Activated CD8-positive, alpha-beta T cell treated with anti-CD3 and anti-CD28 coated beads for 36 hours (primary cell): ENCODE data around the gene NBPF14. TPM values are rescaled to one million over a fixed set of nuclear protein-coding genes. Genes with fewer than 3 reads are reported as not detected.
"Not testable (repeated sequence)": the region's sequence is repeated elsewhere in the genome, so short reads cannot be mapped to it uniquely, and the experiment has no call there.

Experiments used
- ATAC-seq: fragments of 200-7000 bp; cut with Tn5 transposase; one replicate; pipeline ENCODE4 v1.10.0; 2021; ENCODE audit warnings: mild to moderate bottlenecking, moderate library complexity
- CTCF ChIA-PET: fragments of 350-600 bp; sonication (Branson Sonifier 250); formaldehyde crosslinking; loops from one replicate; lab custom pipeline; 2021; ENCODE audit warnings: antibody characterized with exemption; lab: Charles Lee
- POLR2A ChIA-PET: fragments of 350-600 bp; sonication (Branson Sonifier 250); formaldehyde crosslinking; loops from one replicate; lab custom pipeline; 2021; ENCODE audit warnings: antibody characterized with exemption; lab: Charles Lee
- DNase-seq: peaks from one replicate; pipeline ENCODE4 v3.0.0-alpha.2; 2020
- H3K27ac Mint-ChIP-seq: one replicate; pipeline ENCODE4 v1.8.0; 2021; ENCODE audit warnings: mild to moderate bottlenecking, mixed read lengths
- H3K27me3 Mint-ChIP-seq: one replicate; pipeline ENCODE4 v1.8.0; 2021; ENCODE audit warnings: mixed read lengths
- H3K36me3 Mint-ChIP-seq: one replicate; pipeline ENCODE4 v1.8.0; 2021; ENCODE audit warnings: low read depth, mixed read lengths
- H3K4me1 Mint-ChIP-seq: one replicate; pipeline ENCODE4 v1.8.0; 2021; ENCODE audit warnings: low read depth, mixed read lengths
- H3K4me3 Mint-ChIP-seq: one replicate; pipeline ENCODE4 v1.8.0; 2021; ENCODE audit warnings: mild to moderate bottlenecking, moderate library complexity, mixed read lengths
- H3K9me3 Mint-ChIP-seq: one replicate; pipeline ENCODE4 v1.8.0; 2021; ENCODE audit warnings: mixed read lengths
- intact Hi-C: fragments of 100-400 bp; cut with micrococcal nuclease; formaldehyde crosslinking; loops from one replicate; pipeline ENCODE4 v1.10.0; 2022
- total RNA-seq, 2 experiments: library from RNA; stranded (reverse); gene quantifications; one replicate each; pipeline ENCODE4 v1.2.3, GENCODE V29; 2021

NBPF14 gene
- total RNA-seq = 10 to 100 TPM; 11.5 to 13.2 TPM

GRCh38 chr1:148595911-148596310, at the start of gene NBPF14:
TSS of gene NBPF14 (minus strand) at chr1:148596011. CDS start at chr1:148595717, 294 bp downstream.
- CTCF ChIA-PET, H3K4me1 Mint-ChIP-seq, intact Hi-C loops, H3K36me3 Mint-ChIP-seq, H3K27ac Mint-ChIP-seq, DNase-seq, POLR2A ChIA-PET, H3K4me3 Mint-ChIP-seq, H3K9me3 Mint-ChIP-seq, H3K27me3 Mint-ChIP-seq, ATAC-seq: not testable (repeated sequence)

- ATAC-seq, H3K27me3 Mint-ChIP-seq, POLR2A ChIA-PET, H3K4me3 Mint-ChIP-seq, CTCF ChIA-PET, H3K36me3 Mint-ChIP-seq, H3K4me1 Mint-ChIP-seq, H3K27ac Mint-ChIP-seq, DNase-seq, intact Hi-C loops, H3K9me3 Mint-ChIP-seq: not testable (repeated sequence)
Measured at GRCh38 chr1:148625451-148625850, 29.6 kb upstream of the NBPF14 start.

GRCh38 chr1:148618216-148618615, 22.4 kb upstream of the NBPF14 start:
- intact Hi-C loops, H3K4me3 Mint-ChIP-seq, CTCF ChIA-PET, H3K27me3 Mint-ChIP-seq, DNase-seq, ATAC-seq, H3K27ac Mint-ChIP-seq, POLR2A ChIA-PET, H3K36me3 Mint-ChIP-seq, H3K9me3 Mint-ChIP-seq, H3K4me1 Mint-ChIP-seq: not testable (repeated sequence)

GRCh38 chr1:148605266-148605665, 9.5 kb upstream of the NBPF14 start:
- ATAC-seq, H3K27ac Mint-ChIP-seq, H3K9me3 Mint-ChIP-seq, H3K27me3 Mint-ChIP-seq, POLR2A ChIA-PET, intact Hi-C loops, H3K36me3 Mint-ChIP-seq, H3K4me3 Mint-ChIP-seq, DNase-seq, CTCF ChIA-PET, H3K4me1 Mint-ChIP-seq: not testable (repeated sequence)

- H3K9me3 Mint-ChIP-seq, H3K27ac Mint-ChIP-seq, H3K4me1 Mint-ChIP-seq, H3K4me3 Mint-ChIP-seq, H3K27me3 Mint-ChIP-seq, intact Hi-C loops, CTCF ChIA-PET, ATAC-seq, H3K36me3 Mint-ChIP-seq, POLR2A ChIA-PET: not testable (repeated sequence)
- DNase-seq = peak; percentile 15
Measured at GRCh38 chr1:148595360-148595759, 451 bp downstream of the NBPF14 start.

GRCh38 chr1:148591098-148591497, 4.7 kb downstream of the NBPF14 start:
- intact Hi-C loops, CTCF ChIA-PET, ATAC-seq, H3K27me3 Mint-ChIP-seq, DNase-seq, H3K4me3 Mint-ChIP-seq, POLR2A ChIA-PET, H3K4me1 Mint-ChIP-seq, H3K27ac Mint-ChIP-seq, H3K9me3 Mint-ChIP-seq, H3K36me3 Mint-ChIP-seq: not testable (repeated sequence)

GRCh38 chr1:148532158-148532557, 63.7 kb downstream of the NBPF14 start:
- H3K9me3 Mint-ChIP-seq, H3K4me3 Mint-ChIP-seq, H3K4me1 Mint-ChIP-seq, intact Hi-C loops, CTCF ChIA-PET, H3K36me3 Mint-ChIP-seq, DNase-seq, POLR2A ChIA-PET, H3K27me3 Mint-ChIP-seq, H3K27ac Mint-ChIP-seq, ATAC-seq: not testable (repeated sequence)

- ATAC-seq, POLR2A ChIA-PET, intact Hi-C loops, CTCF ChIA-PET, H3K36me3 Mint-ChIP-seq, H3K4me1 Mint-ChIP-seq, H3K27me3 Mint-ChIP-seq, H3K9me3 Mint-ChIP-seq: not testable (repeated sequence)
- Mint-ChIP-seq H3K27ac (peak overlapping the region; percentile 70), H3K4me3 (peak overlapping the region; percentile 66)
- peak; percentile 84 for DNase-seq
Measured at GRCh38 chr1:148529101-148529567, 66.7 kb downstream of the NBPF14 start.

GRCh38 chr1:148528591-148528990, 67.2 kb downstream of the NBPF14 start:
- DNase-seq, ATAC-seq, intact Hi-C loops, H3K27me3 Mint-ChIP-seq, H3K27ac Mint-ChIP-seq, H3K4me3 Mint-ChIP-seq, H3K36me3 Mint-ChIP-seq, POLR2A ChIA-PET, H3K9me3 Mint-ChIP-seq, H3K4me1 Mint-ChIP-seq, CTCF ChIA-PET: not testable (repeated sequence)

GRCh38 chr1:148526587-148526986, 69.2 kb downstream of the NBPF14 start:
- H3K9me3 Mint-ChIP-seq, H3K27me3 Mint-ChIP-seq, H3K36me3 Mint-ChIP-seq, H3K4me1 Mint-ChIP-seq, H3K27ac Mint-ChIP-seq, DNase-seq, CTCF ChIA-PET, ATAC-seq, POLR2A ChIA-PET, H3K4me3 Mint-ChIP-seq, intact Hi-C loops: not testable (repeated sequence)

- DNase-seq, H3K4me1 Mint-ChIP-seq, H3K36me3 Mint-ChIP-seq, H3K27me3 Mint-ChIP-seq, H3K9me3 Mint-ChIP-seq, intact Hi-C loops, CTCF ChIA-PET: not testable (repeated sequence)
- peak overlapping the region; percentile 76 for H3K4me3 Mint-ChIP-seq
- H3K27ac Mint-ChIP-seq = peak overlapping the region; percentile 97
- ATAC-seq = peak; percentile 5
- POLR2A ChIA-PET = interaction anchor here (0.6 to 1.7 kb wide), 12 partner anchors 121 to 260 kb away, joined by 3 to 22 read pairs (median 4); no protein-coding TSS in a partner anchor
Measured at GRCh38 chr1:148523205-148524144, 72.3 kb downstream of the NBPF14 start.
